PC-3 (cell line): ENCODE results near the gene PNMA1. TPM values are rescaled to one million over a fixed set of nuclear protein-coding genes. Genes with fewer than 3 reads are reported as not detected.

ENCODE experiments used
- ATAC-seq: fragments of 200-7000 bp; cut with Tn5 transposase; 2 replicates; pipeline ENCODE4 v1.9.1; 2020; ENCODE audit warnings: mild to moderate bottlenecking, moderate library complexity
- BruUV-seq: library from RNA; stranded (reverse); fragments of 400-500 nt; replicated peaks from 2 replicates; lab custom pipeline; 2021; lab: Mats Ljungman, UMichigan
- CTCF ChIA-PET: fragments of 300-600 bp; sonication (Branson Sonifier 250); formaldehyde crosslinking; loops from one replicate; lab custom pipeline; 2022; ENCODE audit warnings: antibody characterized with exemption; lab: Charles Lee
- POLR2A ChIA-PET: fragments of 300-600 bp; sonication (Branson Sonifier 250); formaldehyde crosslinking; loops from one replicate; lab custom pipeline; 2022; ENCODE audit warnings: antibody characterized with exemption; ENCODE audit not compliant: unreplicated experiment; lab: Charles Lee
- DNase-seq: peaks from one replicate; pipeline ENCODE4 v3.0.0-alpha.2; 2015
- H2AFZ ChIP-seq: fragments of 300-600 bp; sonication (generic); 2 replicates; pipeline ENCODE4 v1.6.0; 2016; ENCODE audit warnings: antibody characterized with exemption, low read length
- H3F3A ChIP-seq: fragments of 300-600 bp; sonication (generic); one replicate; pipeline ENCODE4 v1.6.0; 2017; ENCODE audit warnings: antibody characterized with exemption, low read length, control low read depth, mild to moderate bottlenecking; ENCODE audit not compliant: unreplicated experiment
- H3K27ac ChIP-seq: fragments of 300-600 bp; sonication (generic); 2 replicates; pipeline ENCODE4 v1.5.1; 2016; ENCODE audit warnings: mild to moderate bottlenecking, low read length
- H3K27me3 ChIP-seq: fragments of 300-600 bp; sonication (generic); 2 replicates; pipeline ENCODE4 v1.6.1; 2016; ENCODE audit warnings: low read length, mixed read lengths
- H3K36me3 ChIP-seq: fragments of 300-600 bp; sonication (generic); 2 replicates; pipeline ENCODE4 v1.6.1; 2016; ENCODE audit warnings: low read depth, mixed run types, low read length, mixed read lengths
- H3K4me1 ChIP-seq: fragments of 300-600 bp; sonication (generic); 2 replicates; pipeline ENCODE4 v1.5.1; 2016; ENCODE audit warnings: low read length; ENCODE audit not compliant: insufficient read depth
- H3K4me2 ChIP-seq: fragments of 300-600 bp; sonication (generic); 2 replicates; pipeline ENCODE4 v1.6.0; 2016; ENCODE audit warnings: low read length
- H3K4me3 ChIP-seq: fragments of 300-600 bp; sonication (generic); 2 replicates; pipeline ENCODE4 v1.5.1; 2016; ENCODE audit warnings: mild to moderate bottlenecking, low read length, mixed read lengths
- H3K79me2 ChIP-seq: fragments of 300-600 bp; sonication (generic); 2 replicates; pipeline ENCODE4 v1.6.1; 2017; ENCODE audit warnings: low read length, mixed read lengths
- H3K9ac ChIP-seq: fragments of 300-600 bp; sonication (generic); 2 replicates; pipeline ENCODE4 v1.6.0; 2016; ENCODE audit warnings: mild to moderate bottlenecking, low read length
- H3K9me2 ChIP-seq: fragments of 300-600 bp; sonication (generic); replicated peaks from 2 replicates; pipeline ENCODE4 v1.6.1; 2016; ENCODE audit warnings: mixed run types, low read length, mixed read lengths
- H3K9me3 ChIP-seq: fragments of 300-600 bp; sonication (generic); 2 replicates; pipeline ENCODE4 v1.6.1; 2016; ENCODE audit warnings: low read length, mixed read lengths
- H4K20me1 ChIP-seq: fragments of 300-600 bp; sonication (generic); 2 replicates; pipeline ENCODE4 v1.6.1; 2016; ENCODE audit warnings: low read length, mixed read lengths
- EZH2 ChIP-seq: fragments of 300-600 bp; sonication (generic); IDR thresholded peaks from one replicate; pipeline ENCODE4 v1.6.1; 2017; ENCODE audit warnings: antibody characterized with exemption, mild to moderate bottlenecking, low read length; ENCODE audit not compliant: unreplicated experiment
- EZH2phosphoT487 ChIP-seq: fragments of 300-600 bp; sonication (generic); IDR thresholded peaks from 2 replicates; pipeline ENCODE4 v1.6.1; 2018; ENCODE audit warnings: mild to moderate bottlenecking, antibody characterized with exemption, low read length, borderline replicate concordance
- intact Hi-C: fragments of 100-400 bp; cut with micrococcal nuclease; formaldehyde crosslinking; loops from 2 replicates; pipeline ENCODE4 v1.9.0; 2023
- total RNA-seq: library from RNA; depleted of rRNA; stranded (reverse); fragments of >200 nt; gene quantifications from 2 replicates; pipeline ENCODE4 v1.2.3, GENCODE V29; 2014
- TF ChIP-seq, protein P1 (sequence below): fragments of 300-600 bp; sonication (generic); conservative IDR thresholded peaks from 2 replicates; pipeline ENCODE4 v1.5.1; 2017; ENCODE audit warnings: antibody characterized with exemption, low read depth, mild to moderate bottlenecking, low read length

Gene PNMA1
- total RNA-seq, 1 experiment from 2014 or later, result 30.8 TPM

- peak overlapping the region; percentile 98 for H3K27ac ChIP-seq
- no peaks in the 10 kb centered on the region for H3K79me2 ChIP-seq
- peak overlapping the region; percentile 49 for H3K4me3 ChIP-seq
- no peaks in the 10 kb centered on the region for H3K36me3 ChIP-seq
- TF ChIP-seq EZH2phosphoT487 (no peak), EZH2 (no peak)
- TF ChIP-seq, protein P1, sequence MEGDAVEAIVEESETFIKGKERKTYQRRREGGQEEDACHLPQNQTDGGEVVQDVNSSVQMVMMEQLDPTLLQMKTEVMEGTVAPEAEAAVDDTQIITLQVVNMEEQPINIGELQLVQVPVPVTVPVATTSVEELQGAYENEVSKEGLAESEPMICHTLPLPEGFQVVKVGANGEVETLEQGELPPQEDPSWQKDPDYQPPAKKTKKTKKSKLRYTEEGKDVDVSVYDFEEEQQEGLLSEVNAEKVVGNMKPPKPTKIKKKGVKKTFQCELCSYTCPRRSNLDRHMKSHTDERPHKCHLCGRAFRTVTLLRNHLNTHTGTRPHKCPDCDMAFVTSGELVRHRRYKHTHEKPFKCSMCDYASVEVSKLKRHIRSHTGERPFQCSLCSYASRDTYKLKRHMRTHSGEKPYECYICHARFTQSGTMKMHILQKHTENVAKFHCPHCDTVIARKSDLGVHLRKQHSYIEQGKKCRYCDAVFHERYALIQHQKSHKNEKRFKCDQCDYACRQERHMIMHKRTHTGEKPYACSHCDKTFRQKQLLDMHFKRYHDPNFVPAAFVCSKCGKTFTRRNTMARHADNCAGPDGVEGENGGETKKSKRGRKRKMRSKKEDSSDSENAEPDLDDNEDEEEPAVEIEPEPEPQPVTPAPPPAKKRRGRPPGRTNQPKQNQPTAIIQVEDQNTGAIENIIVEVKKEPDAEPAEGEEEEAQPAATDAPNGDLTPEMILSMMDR, result no peak
- ChIA-PET CTCF (no interaction called here), POLR2A (interaction anchor here (0.6 kb wide), 1 partner anchor 32 kb away, joined by 3 read pairs; no protein-coding TSS in a partner anchor)
- no peaks in the 10 kb centered on the region for H3K9me3 ChIP-seq
- no peak for ATAC-seq
- peak overlapping the region; percentile 82 for H3K9ac ChIP-seq
- H4K20me1 ChIP-seq, result no peaks in the 10 kb centered on the region
- no peaks in the 10 kb centered on the region for H3K27me3 ChIP-seq
- intact Hi-C loops, result loop anchor here (1.0 kb wide), 2 partner anchors 16 to 34 kb away; no protein-coding TSS in a partner anchor
- peak overlapping the region; percentile 80 for H3K4me2 ChIP-seq
- H3F3A ChIP-seq, result peaks cover 14% of the 10 kb centered on the region
- peaks cover 27% of the 10 kb centered on the region for H3K4me1 ChIP-seq
- H2AFZ ChIP-seq, result 0 out of 2 replicates have a peak overlapping the region, but pooled peaks have one; percentile 27
- no peaks in the 10 kb centered on the region for H3K9me2 ChIP-seq
- DNase-seq, result no peak
- TSS peak; percentile 97 for BruUV-seq
These were observed 18.2 kb downstream of the PNMA1 start for GRCh38 chr14:73695997-73696396.

- Histone ChIP-seq H4K20me1 (no peaks in the 10 kb centered on the region), H3K27ac (0 out of 2 replicates have a peak overlapping the region, but pooled peaks have one; percentile 98), H2AFZ (no peak overlapping the region), H3F3A (peaks cover 14% of the 10 kb centered on the region), H3K79me2 (no peaks in the 10 kb centered on the region), H3K9ac (no peak overlapping the region), H3K4me3 (no peak overlapping the region), H3K36me3 (no peaks in the 10 kb centered on the region), H3K4me2 (no peak overlapping the region), H3K27me3 (no peaks in the 10 kb centered on the region), H3K9me3 (no peaks in the 10 kb centered on the region), H3K9me2 (no peaks in the 10 kb centered on the region), H3K4me1 (peaks cover 27% of the 10 kb centered on the region)
- BruUV-seq, result no TSS peak
- no peak for DNase-seq
- TF ChIP-seq, protein P1, result no peak
- TF ChIP-seq EZH2 (no peak), EZH2phosphoT487 (no peak)
- ChIA-PET POLR2A (no interaction called here), CTCF (no interaction called here)
- intact Hi-C loops, result no loop called here
- ATAC-seq, result no peak
These were observed 19.1 kb downstream of the PNMA1 start for GRCh38 chr14:73695082-73695481.

DNA sequence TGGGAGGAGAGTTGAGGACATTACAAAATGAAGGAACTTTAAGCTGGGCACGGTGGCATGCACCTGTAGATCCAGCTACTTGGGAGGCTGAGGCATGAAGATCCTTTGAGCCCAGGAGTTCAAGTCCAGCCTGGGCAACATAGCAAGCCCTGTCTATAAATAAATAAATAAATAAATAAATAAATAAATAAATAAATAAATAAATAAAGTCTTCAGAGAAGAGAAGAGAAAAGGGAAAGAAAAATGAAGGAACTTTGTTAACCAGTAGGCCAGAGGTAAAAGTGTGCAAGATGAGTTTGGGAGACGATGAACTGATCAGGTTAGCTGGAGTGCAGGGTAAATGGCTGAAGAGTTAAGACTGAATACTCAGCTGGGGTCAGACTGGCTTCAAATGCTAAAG is 20.1 kb downstream of the PNMA1 start:
- peaks cover 14% of the 10 kb centered on the region for H3F3A ChIP-seq
- no peak overlapping the region for H3K9ac ChIP-seq
- H3K4me3 ChIP-seq, result no peak overlapping the region
- H3K27me3 ChIP-seq, result no peaks in the 10 kb centered on the region
- H2AFZ ChIP-seq, result no peak overlapping the region
- H3K27ac ChIP-seq, result no peak overlapping the region
- DNase-seq, result no peak
- H3K4me2 ChIP-seq, result no peak overlapping the region
- TF ChIP-seq EZH2phosphoT487 (no peak), EZH2 (no peak)
- intact Hi-C loops, result no loop called here
- ChIA-PET CTCF (no interaction called here), POLR2A (no interaction called here)
- BruUV-seq, result no TSS peak
- no peak for ATAC-seq
- no peaks in the 10 kb centered on the region for H3K9me2 ChIP-seq
- H3K79me2 ChIP-seq, result no peaks in the 10 kb centered on the region
- H3K36me3 ChIP-seq, result no peaks in the 10 kb centered on the region
- H4K20me1 ChIP-seq, result no peaks in the 10 kb centered on the region
- peaks cover 27% of the 10 kb centered on the region for H3K4me1 ChIP-seq
- H3K9me3 ChIP-seq, result no peaks in the 10 kb centered on the region
